ENCODE results near the gene DOK6. TPM values are rescaled to one million over a fixed set of nuclear protein-coding genes. Genes with fewer than 3 reads are reported as not detected.
A peak's percentile ranks its signal among the peaks of the same experiment; 100 is the strongest.

DOK6 gene
- total and polyA plus RNA-seq, 9 of the 15 experiments (the other 6 are each of a cell fraction or from before 2014, with no cell fraction given): not detected

GRCh38 chr18:69838620-69839411 is 438.1 kb downstream of the DOK6 start (continued):
- no peak for TF ChIP-seq PYGO2 (tag; IDR thresholded peaks at IDR 0.05)
- no peak for TF ChIP-seq ERF (CRISPR knock-in tag; IDR thresholded peaks at IDR 0.05)
- TF ChIP-seq LARP7 (IDR thresholded peaks at IDR 0.05): peak; percentile 93; the same call in 1 of the 2 replicates
- TF ChIP-seq HDAC8 (tag; IDR thresholded peaks at IDR 0.05): no peak
- TF ChIP-seq TRIM24 (IDR thresholded peaks at IDR 0.05): no peak
- TF ChIP-seq NONO (IDR thresholded peaks at IDR 0.05; ENCODE audit: low read depth in 2 of 2, low read length in 1 of 2): no peak
- no peak for TF ChIP-seq KDM1A (IDR thresholded peaks at IDR 0.05)
- no peak for TF ChIP-seq SNIP1 (IDR thresholded peaks at IDR 0.05; ENCODE audit: low read depth)
- TF ChIP-seq IRF1 (CRISPR knock-in tag; IDR thresholded peaks at IDR 0.05; ENCODE audit: borderline replicate concordance): no peak
- TF ChIP-seq POLR2A (conservative IDR thresholded peaks at IDR 0.05): no peak
- 0 out of 4 replicates have a peak, but pooled peaks of 1 of the 2 experiments have one; percentile 4 for TF ChIP-seq RCOR1 (IDR thresholded peaks at IDR 0.05; ENCODE audit: borderline replicate concordance in 1 of 2, low read depth in 2 of 2, low read length in 2 of 2)
- no peak for TF ChIP-seq XRCC4 (IDR thresholded peaks at IDR 0.05; ENCODE audit: extremely low read depth, insufficient read depth, insufficient read length)
- no peak for TF ChIP-seq RBM39 (optimal IDR thresholded peaks at IDR 0.05; ENCODE audit: low read depth, low read length)
- no peak for TF ChIP-seq ZNF395 (CRISPR knock-in tag; IDR thresholded peaks at IDR 0.05)
- TF ChIP-seq NKRF (IDR thresholded peaks at IDR 0.05; ENCODE audit: borderline replicate concordance): no peak
- no peak for TF ChIP-seq ZNF77 (CRISPR knock-in tag; IDR thresholded peaks at IDR 0.05)
- no peak for TF ChIP-seq CLOCK (CRISPR knock-in tag; IDR thresholded peaks at IDR 0.05; ENCODE audit: borderline replicate concordance)
- no peak for TF ChIP-seq HNRNPUL1 (IDR thresholded peaks at IDR 0.05; ENCODE audit: low read length)
- TF ChIP-seq CBFB (CRISPR knock-in tag; IDR thresholded peaks at IDR 0.05): no peak
- no peak for TF ChIP-seq FOXA3 (CRISPR knock-in tag; conservative IDR thresholded peaks at IDR 0.05 in 1 of 2, IDR thresholded peaks at IDR 0.05 in 1 of 2)
- TF ChIP-seq SOX6 (IDR thresholded peaks at IDR 0.05): no peak
- TF ChIP-seq KHSRP (IDR thresholded peaks at IDR 0.05): no peak
- TF ChIP-seq ZNF644 (tag; IDR thresholded peaks at IDR 0.05; ENCODE audit: low read depth): no peak
- TF ChIP-seq NBN (IDR thresholded peaks at IDR 0.05; ENCODE audit: low read depth): 0 out of 2 replicates have a peak, but pooled peaks have one; percentile 63
